ENCODE measurements around the gene TMEM87A.

- TF ChIP-seq POLR2A (IDR thresholded peaks at IDR 0.05) (no peak), CTCF (IDR thresholded peaks at IDR 0.05) (no peak)
Observed at GRCh38 chr15:42213511-42213910, 59.7 kb downstream of the TMEM87A start.

Data from body of pancreas (tissue), 4 donors.